HG03460 (cell line): ENCODE results near the gene RABGGTA.
"Not testable (repeated sequence)": the region's sequence is repeated elsewhere in the genome, so short reads cannot be mapped to it uniquely, and the experiment has no call there.

Experiments used
- ATAC-seq: cut with Tn5 transposase; IDR thresholded peaks from one replicate; pipeline ENCODE4 v1.9.1; 2021; ENCODE audit not compliant: unreplicated experiment

RABGGTA gene

GRCh38 chr14:24219521-24219920 lies 51.9 kb downstream of the RABGGTA start:
- no peak for ATAC-seq

- ATAC-seq, result no peak
Measured at GRCh38 chr14:24219080-24219479, 52.3 kb downstream of the RABGGTA start.

- ATAC-seq, result not testable (repeated sequence)
Measured at GRCh38 chr14:24216876-24217275, 54.5 kb downstream of the RABGGTA start.

- no peak for ATAC-seq
Measured at GRCh38 chr14:24216345-24216699, 55.1 kb downstream of the RABGGTA start.
